ENCODE data around the gene STX19. TPM values are rescaled to one million over a fixed set of nuclear protein-coding genes. Genes with fewer than 3 reads are reported as not detected.

STX19 gene
- total and polyA plus RNA-seq, 2 donors (not counting 1 experiment from before 2014, with no cell fraction given): not detected

DNA sequence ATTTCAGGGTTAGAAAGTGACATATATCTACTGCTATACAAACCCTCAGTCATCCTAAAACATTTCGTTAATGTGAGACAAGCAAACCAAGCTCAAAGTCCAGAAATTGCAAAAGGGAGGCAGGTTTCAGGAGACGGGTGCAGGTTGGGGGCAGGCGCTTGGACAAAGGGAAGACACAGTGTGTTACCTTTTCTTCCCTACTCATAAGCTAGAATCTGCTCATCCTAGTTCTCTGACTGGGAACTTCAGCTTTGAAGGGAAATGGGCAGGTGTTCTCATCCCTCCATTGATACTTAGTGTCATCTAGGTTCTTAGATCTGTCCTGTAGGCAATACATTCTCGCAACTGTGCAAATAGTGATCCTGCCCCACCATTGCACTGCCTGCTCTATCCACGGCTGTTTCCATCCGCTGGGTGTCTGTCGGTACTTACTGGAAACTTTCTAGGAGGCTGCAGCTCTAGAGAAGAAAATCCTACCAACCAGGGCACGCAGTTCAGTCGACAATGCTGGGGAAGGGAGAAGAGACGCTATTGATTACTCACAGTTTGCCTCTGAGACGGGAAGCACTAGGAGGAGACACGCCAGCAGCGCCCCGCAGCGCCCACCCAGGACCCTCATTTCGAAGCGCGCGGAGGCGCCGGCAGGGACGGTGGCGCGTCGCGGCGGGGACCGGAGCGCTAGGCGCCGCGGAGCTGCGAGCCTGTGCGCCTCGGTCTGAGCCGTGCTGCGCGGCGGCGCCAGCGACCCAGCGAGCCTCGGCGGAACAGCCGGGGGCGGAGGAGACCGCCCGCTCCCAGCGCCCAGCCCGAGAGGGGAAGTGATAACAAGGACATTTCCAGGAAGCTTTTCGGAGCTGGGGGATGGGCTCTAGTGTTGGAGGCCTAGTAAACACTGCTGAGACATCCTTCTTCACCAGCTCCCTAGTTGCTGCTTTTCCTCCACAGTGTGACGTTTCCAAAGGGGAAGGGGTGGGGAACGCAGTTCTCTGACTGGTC, 55.0 kb downstream of the STX19 start, which contains the start of gene PROS1:
TSS of gene PROS1 (minus strand) at position 766 of the 996 bp plus-strand sequence. CDS start at position 619, 147 bp downstream.
- Histone ChIP-seq H3K36me3 (replicated peaks in 1 of 2; ENCODE audit: control extremely low read depth in 1 of 2, control insufficient read depth in 1 of 2, extremely low read depth in 1 of 2, insufficient read depth in 2 of 2, low read length in 1 of 2) (no peaks in the 10 kb centered on the region), H3K4me2 (replicated peaks; ENCODE audit: low read depth, low read length, poor library complexity, severe bottlenecking) (peak within 1 kb of the TSS; percentile 70), H3K27ac (ENCODE audit: low read length in 2 of 2) (no peak within 1 kb of the TSS), H3K9me3 (ENCODE audit: control extremely low read depth in 1 of 3, control insufficient read depth in 2 of 3, insufficient read depth in 1 of 3, low read length in 2 of 3) (peaks cover 0 to 1% (median 0%) of the 10 kb centered on the region in 3 donors), H2AFZ (ENCODE audit: insufficient read depth, low read depth, low read length, poor library complexity, severe bottlenecking) (peak within 1 kb of the TSS; percentile 61), H3K27me3 (replicated peaks in 1 of 4; ENCODE audit: control extremely low read depth in 1 of 4, control insufficient read depth in 3 of 4, insufficient read depth in 4 of 4, low read length in 3 of 4) (peaks cover 1 to 11% (median 8%) of the 10 kb centered on the region in 4 experiments), H4K20me1 (ENCODE audit: control insufficient read depth, insufficient read depth, low read length, poor library complexity, severe bottlenecking) (no peaks in the 10 kb centered on the region), H3K4me3 (ENCODE audit: control extremely low read depth in 1 of 5, extremely low read depth in 1 of 5, insufficient read depth in 1 of 5, low read depth in 2 of 5, low read length in 4 of 5) (peak within 1 kb of the TSS; percentile 21 to 67 (median 50)), H3K9ac (ENCODE audit: low read length) (peak within 1 kb of the TSS; percentile 65), H3K79me2 (ENCODE audit: control insufficient read depth, insufficient read depth, low read length) (no peaks in the 10 kb centered on the region), H3K4me1 (ENCODE audit: control insufficient read depth in 2 of 2, insufficient read depth in 2 of 2, low read length in 2 of 2) (peaks cover 10 to 11% of the 10 kb centered on the region in 2 donors)
- TF ChIP-seq, protein P1, sequence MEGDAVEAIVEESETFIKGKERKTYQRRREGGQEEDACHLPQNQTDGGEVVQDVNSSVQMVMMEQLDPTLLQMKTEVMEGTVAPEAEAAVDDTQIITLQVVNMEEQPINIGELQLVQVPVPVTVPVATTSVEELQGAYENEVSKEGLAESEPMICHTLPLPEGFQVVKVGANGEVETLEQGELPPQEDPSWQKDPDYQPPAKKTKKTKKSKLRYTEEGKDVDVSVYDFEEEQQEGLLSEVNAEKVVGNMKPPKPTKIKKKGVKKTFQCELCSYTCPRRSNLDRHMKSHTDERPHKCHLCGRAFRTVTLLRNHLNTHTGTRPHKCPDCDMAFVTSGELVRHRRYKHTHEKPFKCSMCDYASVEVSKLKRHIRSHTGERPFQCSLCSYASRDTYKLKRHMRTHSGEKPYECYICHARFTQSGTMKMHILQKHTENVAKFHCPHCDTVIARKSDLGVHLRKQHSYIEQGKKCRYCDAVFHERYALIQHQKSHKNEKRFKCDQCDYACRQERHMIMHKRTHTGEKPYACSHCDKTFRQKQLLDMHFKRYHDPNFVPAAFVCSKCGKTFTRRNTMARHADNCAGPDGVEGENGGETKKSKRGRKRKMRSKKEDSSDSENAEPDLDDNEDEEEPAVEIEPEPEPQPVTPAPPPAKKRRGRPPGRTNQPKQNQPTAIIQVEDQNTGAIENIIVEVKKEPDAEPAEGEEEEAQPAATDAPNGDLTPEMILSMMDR (IDR thresholded peaks at IDR 0.05): no peak
- no peak for TF ChIP-seq EZH2 (IDR thresholded peaks at IDR 0.05; ENCODE audit: borderline replicate concordance, insufficient read depth, low read depth, low read length, poor library complexity, severe bottlenecking)
- Mint-ChIP-seq H3K9me3 (ENCODE audit: insufficient read depth) (no peaks in the 10 kb centered on the region), H3K27me3 (peaks cover 29% of the 10 kb centered on the region), H3K4me3 (peak within 1 kb of the TSS; percentile 85), H3K27ac (no peak within 1 kb of the TSS), H3K4me1 (peaks cover 12% of the 10 kb centered on the region)
- ChIA-PET CTCF (no interaction called here), POLR2A (no interaction called here)
- peak; percentile 83 for ATAC-seq (ENCODE audit: low read depth)
- intact Hi-C loops (cut with micrococcal nuclease): no loop called here
- DNase-seq: peak; percentile 64
- WGBS (ENCODE audit: insufficient coverage): 2% methylated on average over 41 of the region's 53 CpGs

DNA sequence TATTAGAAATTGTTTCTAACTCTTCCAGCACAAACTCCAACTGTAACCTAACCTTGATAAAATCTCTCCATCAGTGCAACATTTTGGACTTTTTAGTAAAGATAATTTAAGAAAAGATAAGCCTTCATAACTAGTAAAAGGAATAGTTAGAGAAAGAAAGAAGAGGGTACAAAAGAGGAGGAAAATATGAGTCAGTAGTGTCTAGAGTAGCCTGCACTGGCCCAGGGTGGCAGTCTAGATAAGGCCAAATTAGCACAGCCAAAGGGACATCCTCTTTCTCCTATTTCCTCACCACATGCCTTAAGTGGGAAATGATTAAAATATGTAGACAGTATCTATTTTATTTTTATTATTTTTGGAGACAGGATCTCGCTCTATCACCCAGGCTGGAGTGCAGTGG, 58.4 kb downstream of the STX19 start:
- no peak overlapping the region for H3K27ac Mint-ChIP-seq
- CTCF ChIA-PET: no interaction called here
- no peak overlapping the region for H2AFZ ChIP-seq (ENCODE audit: insufficient read depth, low read depth, low read length, poor library complexity, severe bottlenecking)
- DNase-seq (no peak), ATAC-seq (ENCODE audit: low read depth) (no peak)
- WGBS (ENCODE audit: insufficient coverage): no CpG with 5 or more reads among the region's 1 CpG
- peaks cover 12% of the 10 kb centered on the region for H3K4me1 Mint-ChIP-seq
- no peak overlapping the region for H3K4me3 ChIP-seq (ENCODE audit: control extremely low read depth in 1 of 5, extremely low read depth in 1 of 5, insufficient read depth in 1 of 5, low read depth in 2 of 5, low read length in 4 of 5)
- H3K9ac ChIP-seq (ENCODE audit: low read length): no peak overlapping the region
- H4K20me1 ChIP-seq (ENCODE audit: control insufficient read depth, insufficient read depth, low read length, poor library complexity, severe bottlenecking): no peaks in the 10 kb centered on the region
- H3K27me3 Mint-ChIP-seq: peaks cover 25% of the 10 kb centered on the region
- no peak overlapping the region for H3K4me2 ChIP-seq (replicated peaks; ENCODE audit: low read depth, low read length, poor library complexity, severe bottlenecking)
- H3K4me3 Mint-ChIP-seq: no peak overlapping the region
- H3K27me3 ChIP-seq (replicated peaks in 1 of 4; ENCODE audit: control extremely low read depth in 1 of 4, control insufficient read depth in 3 of 4, insufficient read depth in 4 of 4, low read length in 3 of 4): peaks cover 1 to 13% (median 8%) of the 10 kb centered on the region in 4 experiments
- no peak overlapping the region for H3K27ac ChIP-seq (ENCODE audit: low read length in 2 of 2)
- H3K36me3 ChIP-seq (replicated peaks in 1 of 2; ENCODE audit: control extremely low read depth in 1 of 2, control insufficient read depth in 1 of 2, extremely low read depth in 1 of 2, insufficient read depth in 2 of 2, low read length in 1 of 2): no peaks in the 10 kb centered on the region
- H3K4me1 ChIP-seq (ENCODE audit: control insufficient read depth in 2 of 2, insufficient read depth in 2 of 2, low read length in 2 of 2): peaks cover 10 to 11% of the 10 kb centered on the region in 2 donors
- POLR2A ChIA-PET: no interaction called here
- TF ChIP-seq, protein P1 (IDR thresholded peaks at IDR 0.05): no peak
- no peak for TF ChIP-seq EZH2 (IDR thresholded peaks at IDR 0.05; ENCODE audit: borderline replicate concordance, insufficient read depth, low read depth, low read length, poor library complexity, severe bottlenecking)
- intact Hi-C loops (cut with micrococcal nuclease): no loop called here
- peaks cover 0 to 3% (median 0%) of the 10 kb centered on the region in 3 donors for H3K9me3 ChIP-seq (ENCODE audit: control extremely low read depth in 1 of 3, control insufficient read depth in 2 of 3, insufficient read depth in 1 of 3, low read length in 2 of 3)
- H3K79me2 ChIP-seq (ENCODE audit: control insufficient read depth, insufficient read depth, low read length): no peaks in the 10 kb centered on the region
- no peaks in the 10 kb centered on the region for H3K9me3 Mint-ChIP-seq (ENCODE audit: insufficient read depth)
